Cardiac fibroblast (primary cell): ENCODE measurements around the gene MEPCE.
"Not testable (repeated sequence)": the region's sequence is repeated elsewhere in the genome, so short reads cannot be mapped to it uniquely, and the experiment has no call there.

ENCODE experiments used
- DNase-seq, 2 donors: peaks; one replicate each; pipeline versions ENCODE4 v3.0.0 to v3.0.0-alpha.2; 2010; ENCODE audit warnings: low read depth in 2 of 2
- H3K4me3 ChIP-seq, 2 donors: replicated peaks in 1 of 2; 1 replicate in 1 of 2; 2 replicates in 1 of 2; pipeline ENCODE4 v1.5.1; 2011; ENCODE audit warnings: low read depth in 2 of 2, low read length in 2 of 2, mild to moderate bottlenecking in 2 of 2, moderate library complexity in 1 of 2
- CTCF ChIP-seq: IDR thresholded peaks from one replicate; pipeline ENCODE4 v1.5.1; 2011; ENCODE audit warnings: low read depth, mild to moderate bottlenecking, low read length, inconsistent platforms

Gene MEPCE

DNA sequence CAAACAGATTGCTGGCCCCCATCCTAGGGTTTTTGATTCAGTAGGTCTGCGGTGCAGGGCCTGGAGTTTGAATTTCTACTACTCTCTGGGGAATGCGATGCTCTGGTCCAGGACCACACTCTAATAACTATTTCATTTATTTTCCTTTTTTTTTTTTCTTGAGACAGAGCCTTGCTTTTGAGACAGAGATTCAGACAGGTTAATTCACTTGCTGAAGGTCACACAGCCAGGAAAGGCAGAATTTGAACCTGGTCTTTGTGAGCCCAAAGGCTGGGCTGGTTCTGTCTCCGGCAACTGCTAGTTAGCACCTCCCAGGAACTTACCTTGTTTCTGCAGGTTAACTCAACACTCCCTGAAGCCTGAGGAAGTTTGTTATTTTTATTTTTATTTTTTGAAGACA is 22.9 kb downstream of the MEPCE start:
- H3K4me3 ChIP-seq, result no peak overlapping the region
- no peak for DNase-seq
- TF ChIP-seq CTCF, result no peak

GRCh38 chr7:100453854-100454253 is 24.2 kb downstream of the MEPCE start:
- not testable (repeated sequence) for H3K4me3 ChIP-seq, DNase-seq

GRCh38 chr7:100455206-100455605 is 25.6 kb downstream of the MEPCE start:
- no peak for TF ChIP-seq CTCF
- DNase-seq, result no peak
- H3K4me3 ChIP-seq, result no peak overlapping the region

GRCh38 chr7:100456562-100456961 is 26.9 kb downstream of the MEPCE start:
- H3K4me3 ChIP-seq, result no peak overlapping the region
- DNase-seq, result no peak
- no peak for TF ChIP-seq CTCF

GRCh38 chr7:100457033-100457432 is 27.4 kb downstream of the MEPCE start:
- DNase-seq, result no peak
- TF ChIP-seq CTCF, result no peak
- H3K4me3 ChIP-seq, result no peak overlapping the region

- peak in 1 of 2 donors; percentile 43 for DNase-seq
These were observed 34.6 kb downstream of the MEPCE start, which contains the start of gene SPACDR for GRCh38 chr7:100464210-100464660. SPACDR (minus strand) TSS chr7:100464260; CDS start chr7:100464025, 235 bp downstream.

DNA sequence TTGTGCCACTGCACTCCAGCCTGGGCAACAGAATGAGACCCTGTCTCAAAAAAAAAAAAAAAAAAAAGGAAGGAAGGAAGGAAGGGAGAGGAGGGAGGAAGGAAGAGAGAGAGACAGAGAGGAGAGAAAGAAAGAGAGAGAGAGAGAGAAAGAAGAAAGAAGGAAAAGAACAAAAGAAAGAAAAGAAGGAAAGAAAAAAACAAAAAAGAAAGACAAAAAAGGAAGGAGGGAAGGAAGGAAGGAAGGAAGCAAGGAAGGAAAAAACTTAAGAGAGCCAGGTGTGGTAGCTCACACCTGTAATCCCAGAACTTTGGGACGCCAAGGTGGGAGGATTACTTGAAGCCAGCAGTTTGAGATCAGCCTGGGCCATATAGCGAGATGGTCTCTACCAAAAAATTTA is 35.2 kb downstream of the MEPCE start:
- no peak for DNase-seq
- no peak overlapping the region for H3K4me3 ChIP-seq
- TF ChIP-seq CTCF, result no peak

More at GRCh38 chr7:100464210-100464660, 34.6 kb downstream of the MEPCE start, which contains the start of gene SPACDR:
- H3K4me3 ChIP-seq, result no peak within 1 kb of the TSS
- TF ChIP-seq CTCF, result no peak
